Activated T-helper 1 cell treated with anti-CD3 and anti-CD28 coated beads, Interleukin-12 subunit alpha, Interleukin-12 subunit beta, Interleukin-2, Interleukin-4 antibody, amounts not matched to agents 30 ng/mL and 10 ng/mL and 1 ng/mL, durations not matched to agents 14 hours and 24 hours and 36 hours (primary cell): ENCODE measurements around the gene CIAPIN1. TPM values are rescaled to one million over a fixed set of nuclear protein-coding genes. Genes with fewer than 3 reads are reported as not detected.

Experiments
- DNase-seq: peaks from one replicate; pipeline ENCODE4 v3.0.0; 2021; ENCODE audit warnings: low spot score
- H3K27ac Mint-ChIP-seq: one replicate; pipeline ENCODE4 v1.8.0; 2021; ENCODE audit warnings: mild to moderate bottlenecking, mixed read lengths
- H3K27me3 Mint-ChIP-seq: one replicate; pipeline ENCODE4 v1.8.0; 2022; ENCODE audit warnings: mild to moderate bottlenecking, moderate library complexity, mixed read lengths; ENCODE audit not compliant: insufficient read depth
- H3K36me3 Mint-ChIP-seq: one replicate; pipeline ENCODE4 v1.8.0; 2021; ENCODE audit warnings: low read depth, mixed read lengths
- H3K4me1 Mint-ChIP-seq: one replicate; pipeline ENCODE4 v1.8.0; 2021; ENCODE audit warnings: low read depth, mixed read lengths
- H3K4me3 Mint-ChIP-seq: one replicate; pipeline ENCODE4 v1.8.0; 2021; ENCODE audit warnings: mild to moderate bottlenecking, moderate library complexity, mixed read lengths
- H3K9me3 Mint-ChIP-seq: one replicate; pipeline ENCODE4 v1.8.0; 2021; ENCODE audit warnings: mixed read lengths
- intact Hi-C: fragments of 100-400 bp; cut with micrococcal nuclease; formaldehyde crosslinking; loops from one replicate; pipeline ENCODE4 v1.15.1; 2024
- total RNA-seq: library from RNA; stranded (reverse); gene quantifications from 2 replicates; pipeline ENCODE4 v1.2.3, GENCODE V29; 2022

The CIAPIN1 gene
- total RNA-seq, 1 donor from 2014 or later = 98.0 TPM

DNA sequence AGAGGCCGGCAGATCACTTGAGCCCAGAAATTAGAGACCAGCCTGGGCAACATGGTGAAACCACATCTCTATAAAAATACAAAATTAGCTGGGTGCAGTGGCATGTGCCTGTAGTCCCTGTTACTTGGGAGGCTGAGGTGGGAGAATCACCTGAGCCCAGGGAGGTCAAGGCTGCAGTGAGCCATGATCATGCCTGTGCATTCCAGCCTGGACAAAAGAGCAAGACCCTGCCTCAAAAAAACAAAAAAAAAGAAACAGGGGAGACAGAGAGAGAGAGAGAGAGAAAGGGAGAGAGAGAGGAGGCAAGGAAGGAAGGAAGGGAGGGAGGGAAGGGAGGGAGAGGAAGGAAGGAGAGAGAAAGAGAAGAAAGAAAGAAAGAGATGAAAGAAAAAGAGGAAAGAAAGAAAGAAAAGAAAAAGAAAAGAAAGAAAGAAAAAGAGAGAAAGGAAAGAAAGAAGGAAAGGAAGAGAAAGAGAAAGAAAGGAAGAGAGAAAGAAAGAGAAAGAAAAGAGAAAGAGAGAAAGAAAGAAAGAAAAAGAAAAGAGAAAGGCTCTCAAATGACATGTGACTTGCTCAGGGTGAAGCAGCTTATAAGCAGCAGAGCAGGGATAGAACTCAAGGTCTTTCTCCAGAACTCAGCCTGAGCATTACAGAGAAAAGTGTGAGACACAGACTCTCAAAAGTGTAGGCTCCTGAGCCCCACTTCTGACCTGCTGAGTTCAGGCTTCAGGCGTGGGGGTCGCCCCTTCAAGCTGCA lies 59.4 kb downstream of the CIAPIN1 start:
- H3K4me1 Mint-ChIP-seq = no peaks in the 10 kb centered on the region
- DNase-seq = no peak
- H3K4me3 Mint-ChIP-seq = no peak overlapping the region
- no peaks in the 10 kb centered on the region for H3K36me3 Mint-ChIP-seq
- H3K27me3 Mint-ChIP-seq = peaks cover 8% of the 10 kb centered on the region
- H3K27ac Mint-ChIP-seq = no peak overlapping the region
- H3K9me3 Mint-ChIP-seq = no peaks in the 10 kb centered on the region
- intact Hi-C loops = no loop called here

DNA sequence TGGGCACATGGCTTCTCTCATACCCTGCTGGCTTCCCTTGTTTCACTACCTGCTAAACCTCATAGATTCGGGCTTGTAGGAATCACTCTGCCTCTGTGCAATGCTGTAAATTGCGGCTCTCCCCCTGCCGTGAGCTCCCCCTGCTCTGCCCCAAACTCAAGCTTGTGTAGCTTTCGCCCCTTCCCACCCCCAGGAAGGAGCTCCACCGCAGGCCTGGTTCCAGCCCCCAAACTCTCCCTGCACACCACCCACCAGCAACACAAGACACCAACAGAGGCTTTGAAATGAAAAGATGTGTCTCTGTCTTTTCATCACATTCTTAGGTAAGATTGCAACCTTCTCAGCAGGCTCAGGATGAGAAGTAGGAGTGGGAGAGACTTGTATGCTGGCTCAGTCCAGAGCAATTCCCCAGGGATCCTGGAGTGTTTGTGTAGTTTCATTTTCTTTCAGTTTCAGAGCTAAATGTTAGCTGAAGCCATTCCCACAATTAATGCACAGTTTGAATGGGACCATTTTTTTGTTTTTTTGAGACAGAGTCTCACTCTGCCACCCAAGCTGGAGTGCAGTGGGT lies 60.7 kb downstream of the CIAPIN1 start:
- no peaks in the 10 kb centered on the region for H3K4me1 Mint-ChIP-seq
- no peak overlapping the region for H3K27ac Mint-ChIP-seq
- intact Hi-C loops = no loop called here

DNA sequence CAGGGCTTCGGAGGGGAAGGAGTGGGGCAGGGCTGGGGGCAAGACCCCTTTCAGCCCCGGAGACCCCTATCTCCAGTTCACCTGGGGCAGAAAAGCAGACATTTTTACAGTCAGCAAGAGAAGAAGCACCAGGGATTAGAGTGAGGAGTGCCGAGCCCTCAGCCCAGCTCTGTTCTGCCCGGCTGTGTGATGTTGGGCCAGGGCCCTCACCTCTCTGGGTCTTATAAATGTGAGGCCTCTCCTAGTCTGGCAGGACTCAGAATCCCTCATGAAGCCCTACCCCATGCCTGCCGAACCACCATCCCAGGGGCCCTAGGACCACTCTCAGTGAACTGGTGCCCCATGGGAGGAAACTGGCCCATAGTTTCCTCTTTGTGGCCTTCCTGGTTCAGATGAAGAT lies 62.1 kb downstream of the CIAPIN1 start:
- no peak for DNase-seq
- H3K9me3 Mint-ChIP-seq = no peaks in the 10 kb centered on the region
- no peak overlapping the region for H3K27ac Mint-ChIP-seq
- H3K27me3 Mint-ChIP-seq = peaks cover 8% of the 10 kb centered on the region
- no peaks in the 10 kb centered on the region for H3K4me1 Mint-ChIP-seq
- H3K36me3 Mint-ChIP-seq = no peaks in the 10 kb centered on the region
- intact Hi-C loops = no loop called here
- no peak overlapping the region for H3K4me3 Mint-ChIP-seq

More for the DNA sequence above, 60.7 kb downstream of the CIAPIN1 start:
- Mint-ChIP-seq H3K27me3 (peaks cover 8% of the 10 kb centered on the region), H3K4me3 (no peak overlapping the region), H3K9me3 (no peaks in the 10 kb centered on the region), H3K36me3 (no peaks in the 10 kb centered on the region)
- no peak for DNase-seq

DNA sequence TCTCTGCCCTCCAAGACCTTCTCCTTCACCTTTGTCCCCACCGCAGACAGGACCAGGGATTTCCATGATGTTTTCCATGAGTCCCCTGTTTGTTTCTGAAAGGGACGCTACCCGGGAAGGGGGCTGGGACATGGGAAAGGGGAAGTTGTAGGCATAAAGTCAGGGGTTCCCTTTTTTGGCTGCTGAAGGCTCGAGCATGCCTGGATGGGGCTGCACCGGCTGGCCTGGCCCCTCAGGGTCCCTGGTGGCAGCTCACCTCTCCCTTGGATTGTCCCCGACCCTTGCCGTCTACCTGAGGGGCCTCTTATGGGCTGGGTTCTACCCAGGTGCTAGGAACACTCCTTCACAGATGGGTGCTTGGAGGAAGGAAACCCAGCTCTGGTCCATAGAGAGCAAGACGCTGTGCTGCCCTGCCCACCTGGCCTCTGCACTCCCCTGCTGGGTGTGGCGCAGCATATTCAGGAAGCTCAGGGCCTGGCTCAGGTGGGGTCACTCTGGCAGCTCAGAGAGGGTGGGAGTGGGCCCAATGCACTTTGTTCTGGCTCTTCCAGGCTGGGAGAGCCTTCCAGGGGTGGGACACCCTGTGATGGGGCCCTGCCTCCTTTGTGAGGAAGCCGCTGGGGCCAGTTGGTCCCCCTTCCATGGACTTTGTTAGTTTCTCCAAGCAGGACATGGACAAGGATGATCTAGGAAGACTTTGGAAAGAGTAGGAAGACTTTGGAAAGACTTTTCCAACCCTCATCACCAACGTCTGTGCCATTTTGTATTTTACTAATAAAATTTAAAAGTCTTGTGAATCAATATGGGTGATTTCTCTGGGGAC lies 62.7 kb downstream of the CIAPIN1 start:
- intact Hi-C loops = no loop called here
- no peaks in the 10 kb centered on the region for H3K4me1 Mint-ChIP-seq
- H3K27ac Mint-ChIP-seq = no peak overlapping the region
- H3K27me3 Mint-ChIP-seq = peaks cover 7% of the 10 kb centered on the region
- no peaks in the 10 kb centered on the region for H3K36me3 Mint-ChIP-seq
- H3K9me3 Mint-ChIP-seq = no peaks in the 10 kb centered on the region
- no peak for DNase-seq
- no peak overlapping the region for H3K4me3 Mint-ChIP-seq

DNA sequence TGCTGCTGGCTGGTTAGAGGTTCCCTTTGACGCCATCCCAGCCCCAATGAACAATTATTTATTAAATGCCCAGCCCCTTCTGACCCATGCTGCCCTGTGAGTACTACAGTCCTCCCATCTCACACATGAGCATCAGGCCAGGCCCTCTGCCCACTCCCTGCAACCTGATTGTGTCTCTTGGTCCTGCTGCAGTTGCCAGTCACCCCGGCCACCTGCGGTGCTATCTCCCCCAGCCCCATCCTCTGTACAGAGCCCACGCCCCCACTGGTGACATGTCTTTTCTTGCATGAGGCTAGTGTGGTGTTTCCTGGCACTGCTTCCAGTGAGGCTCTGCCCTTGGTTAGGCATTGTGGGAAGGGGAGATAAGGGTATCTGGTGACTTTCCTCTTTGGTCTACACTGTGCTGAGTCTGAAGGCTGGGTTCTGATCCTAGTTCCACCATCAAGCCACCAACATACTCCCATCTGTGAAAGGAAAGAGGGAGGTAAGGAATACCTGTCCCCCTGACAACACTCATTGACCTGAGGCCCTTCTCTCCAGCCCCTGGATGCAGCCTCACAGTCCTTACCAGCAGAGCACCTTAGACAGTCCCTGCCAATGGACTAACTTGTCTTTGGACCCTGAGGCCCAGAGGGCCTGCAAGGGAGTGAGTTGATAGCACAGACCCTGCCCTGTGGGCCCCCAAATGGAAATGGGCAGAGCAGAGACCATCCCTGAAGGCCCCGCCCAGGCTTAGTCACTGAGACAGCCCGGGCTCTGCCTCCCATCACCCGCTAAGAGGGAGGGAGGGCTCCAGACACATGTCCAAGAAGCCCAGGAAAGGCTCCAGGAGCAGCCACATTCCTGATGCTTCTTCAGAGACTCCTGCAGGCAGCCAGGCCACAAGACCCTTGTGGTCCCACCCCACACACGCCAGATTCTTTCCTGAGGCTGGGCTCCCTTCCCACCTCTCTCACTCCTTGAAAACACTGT lies 63.6 kb downstream of the CIAPIN1 start:
- no peak for DNase-seq
- Mint-ChIP-seq H3K9me3 (no peaks in the 10 kb centered on the region), H3K4me1 (no peaks in the 10 kb centered on the region), H3K4me3 (no peak overlapping the region), H3K36me3 (no peaks in the 10 kb centered on the region), H3K27me3 (peaks cover 5% of the 10 kb centered on the region), H3K27ac (no peak overlapping the region)
- intact Hi-C loops = no loop called here

DNA sequence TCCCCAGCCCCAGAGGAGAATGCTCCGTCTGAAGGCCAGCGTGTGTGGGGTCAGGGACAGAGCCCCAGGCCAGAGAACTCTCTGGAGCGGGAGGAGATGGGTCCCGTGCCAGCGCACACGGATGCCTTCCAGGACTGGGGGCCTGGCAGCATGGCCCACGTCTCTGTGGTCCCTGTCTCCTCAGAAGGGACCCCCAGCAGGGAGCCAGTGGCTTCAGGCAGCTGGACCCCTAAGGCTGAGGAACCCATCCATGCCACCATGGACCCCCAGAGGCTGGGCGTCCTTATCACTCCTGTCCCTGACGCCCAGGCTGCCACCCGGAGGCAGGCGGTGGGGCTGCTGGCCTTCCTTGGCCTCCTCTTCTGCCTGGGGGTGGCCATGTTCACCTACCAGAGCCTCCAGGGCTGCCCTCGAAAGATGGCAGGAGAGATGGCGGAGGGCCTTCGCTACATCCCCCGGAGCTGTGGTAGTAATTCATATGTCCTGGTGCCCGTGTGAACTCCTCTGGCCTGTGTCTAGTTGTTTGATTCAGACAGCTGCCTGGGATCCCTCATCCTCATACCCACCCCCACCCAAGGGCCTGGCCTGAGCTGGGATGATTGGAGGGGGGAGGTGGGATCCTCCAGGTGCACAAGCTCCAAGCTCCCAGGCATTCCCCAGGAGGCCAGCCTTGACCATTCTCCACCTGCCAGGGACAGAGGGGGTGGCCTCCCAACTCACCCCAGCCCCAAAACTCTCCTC lies 64.5 kb downstream of the CIAPIN1 start:
- Mint-ChIP-seq H3K36me3 (no peaks in the 10 kb centered on the region), H3K4me3 (no peak overlapping the region), H3K9me3 (no peaks in the 10 kb centered on the region), H3K27me3 (peaks cover 3% of the 10 kb centered on the region), H3K4me1 (peaks cover 5% of the 10 kb centered on the region), H3K27ac (no peak overlapping the region)
- intact Hi-C loops = no loop called here
- no peak for DNase-seq

DNA sequence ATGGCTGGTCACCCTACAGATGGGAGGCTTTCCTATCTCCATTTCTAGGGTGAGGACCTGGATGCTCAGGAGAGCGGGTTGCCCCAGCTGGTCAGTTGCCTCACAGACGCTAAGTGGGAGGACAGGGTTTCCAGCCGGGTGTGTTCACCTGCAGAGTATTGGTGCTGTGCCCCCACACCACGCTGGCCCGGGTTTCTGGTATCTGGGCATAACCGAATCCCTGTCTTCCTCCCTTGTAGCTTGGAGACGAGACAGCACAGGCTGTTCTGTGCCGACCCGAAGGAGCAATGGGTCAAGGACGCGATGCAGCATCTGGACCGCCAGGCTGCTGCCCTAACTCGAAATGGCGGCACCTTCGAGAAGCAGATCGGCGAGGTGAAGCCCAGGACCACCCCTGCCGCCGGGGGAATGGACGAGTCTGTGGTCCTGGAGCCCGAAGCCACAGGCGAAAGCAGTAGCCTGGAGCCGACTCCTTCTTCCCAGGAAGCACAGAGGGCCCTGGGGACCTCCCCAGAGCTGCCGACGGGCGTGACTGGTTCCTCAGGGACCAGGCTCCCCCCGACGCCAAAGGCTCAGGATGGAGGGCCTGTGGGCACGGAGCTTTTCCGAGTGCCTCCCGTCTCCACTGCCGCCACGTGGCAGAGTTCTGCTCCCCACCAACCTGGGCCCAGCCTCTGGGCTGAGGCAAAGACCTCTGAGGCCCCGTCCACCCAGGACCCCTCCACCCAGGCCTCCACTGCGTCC lies 65.2 kb downstream of the CIAPIN1 start:
- intact Hi-C loops = no loop called here
- H3K9me3 Mint-ChIP-seq = no peaks in the 10 kb centered on the region

DNA sequence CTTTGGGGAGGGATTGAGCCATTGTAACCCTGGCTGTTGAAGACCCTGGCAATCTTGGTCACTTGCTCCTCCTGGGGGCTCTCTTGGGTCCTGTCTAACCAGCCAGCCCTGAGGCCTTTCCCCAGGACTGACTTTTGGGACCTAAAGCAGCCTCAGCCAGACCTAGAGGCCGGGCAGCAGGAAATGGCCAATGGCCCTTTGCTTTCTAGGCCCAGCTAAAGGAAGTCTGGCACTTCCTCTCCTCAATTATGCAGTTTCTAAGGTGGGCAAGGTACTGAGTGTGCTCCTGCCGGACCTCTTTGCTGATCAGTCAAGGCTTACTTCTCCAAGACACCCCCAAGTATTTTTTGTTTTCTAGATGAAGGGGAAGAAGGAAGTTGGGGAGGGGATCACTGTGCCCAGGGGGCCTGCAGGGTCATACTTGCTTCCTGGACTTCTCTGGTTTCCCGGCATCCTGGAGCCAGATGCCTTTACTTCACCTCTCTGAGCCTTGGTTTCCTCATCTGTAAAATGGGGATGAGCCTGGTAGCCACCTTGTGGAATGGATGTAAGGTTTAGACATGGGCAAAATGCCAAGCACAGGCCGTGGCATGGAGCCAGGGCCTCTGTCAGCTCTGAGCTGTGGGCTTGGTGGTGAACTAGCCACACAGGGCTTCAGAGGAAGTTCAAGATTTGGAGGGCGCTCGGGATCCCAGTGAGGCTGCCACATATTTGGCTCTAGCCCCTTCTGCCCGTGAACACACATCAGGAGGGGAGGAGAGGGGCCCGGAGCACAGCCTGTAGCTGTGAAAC lies 66.3 kb downstream of the CIAPIN1 start:
- DNase-seq = no peak
- no peaks in the 10 kb centered on the region for H3K27me3 Mint-ChIP-seq
- no peaks in the 10 kb centered on the region for H3K9me3 Mint-ChIP-seq
- H3K4me1 Mint-ChIP-seq = peaks cover 17% of the 10 kb centered on the region
- H3K36me3 Mint-ChIP-seq = no peaks in the 10 kb centered on the region
- H3K4me3 Mint-ChIP-seq = no peak overlapping the region
- intact Hi-C loops = no loop called here
- H3K27ac Mint-ChIP-seq = no peak overlapping the region

More for the DNA sequence above, 65.2 kb downstream of the CIAPIN1 start:
- no peaks in the 10 kb centered on the region for H3K36me3 Mint-ChIP-seq
- peaks cover 12% of the 10 kb centered on the region for H3K4me1 Mint-ChIP-seq
- H3K27me3 Mint-ChIP-seq = peaks cover under 1% of the 10 kb centered on the region
- H3K4me3 Mint-ChIP-seq = no peak overlapping the region
- H3K27ac Mint-ChIP-seq = no peak overlapping the region
- DNase-seq = no peak

DNA sequence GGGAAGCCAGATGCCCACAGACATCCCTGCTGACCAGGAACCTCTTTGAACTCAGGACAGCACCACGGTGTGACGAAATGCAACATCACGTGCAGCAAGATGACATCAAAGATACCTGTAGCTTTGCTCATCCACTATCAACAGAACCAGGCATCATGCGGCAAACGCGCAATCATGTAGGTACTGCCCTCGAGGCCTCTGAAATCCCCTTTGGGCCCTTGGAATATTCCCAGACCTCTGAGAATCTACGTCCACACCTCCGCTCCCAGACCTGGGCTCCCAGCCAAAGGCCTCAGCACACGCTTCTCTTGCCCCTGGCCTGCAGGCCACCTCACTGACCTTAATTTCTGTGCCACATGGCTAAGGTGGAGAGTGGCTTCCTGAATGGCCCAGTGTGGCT lies 67.6 kb downstream of the CIAPIN1 start:
- intact Hi-C loops = no loop called here
- no peak for DNase-seq
- no peak overlapping the region for H3K27ac Mint-ChIP-seq
- H3K36me3 Mint-ChIP-seq = no peaks in the 10 kb centered on the region
- no peak overlapping the region for H3K4me3 Mint-ChIP-seq
- no peaks in the 10 kb centered on the region for H3K9me3 Mint-ChIP-seq
- H3K27me3 Mint-ChIP-seq = no peaks in the 10 kb centered on the region
- peaks cover 17% of the 10 kb centered on the region for H3K4me1 Mint-ChIP-seq
